ENCODE results near the gene C1orf210.
A peak's percentile ranks its signal among the peaks of the same experiment; 100 is the strongest.

Gene C1orf210

DNA sequence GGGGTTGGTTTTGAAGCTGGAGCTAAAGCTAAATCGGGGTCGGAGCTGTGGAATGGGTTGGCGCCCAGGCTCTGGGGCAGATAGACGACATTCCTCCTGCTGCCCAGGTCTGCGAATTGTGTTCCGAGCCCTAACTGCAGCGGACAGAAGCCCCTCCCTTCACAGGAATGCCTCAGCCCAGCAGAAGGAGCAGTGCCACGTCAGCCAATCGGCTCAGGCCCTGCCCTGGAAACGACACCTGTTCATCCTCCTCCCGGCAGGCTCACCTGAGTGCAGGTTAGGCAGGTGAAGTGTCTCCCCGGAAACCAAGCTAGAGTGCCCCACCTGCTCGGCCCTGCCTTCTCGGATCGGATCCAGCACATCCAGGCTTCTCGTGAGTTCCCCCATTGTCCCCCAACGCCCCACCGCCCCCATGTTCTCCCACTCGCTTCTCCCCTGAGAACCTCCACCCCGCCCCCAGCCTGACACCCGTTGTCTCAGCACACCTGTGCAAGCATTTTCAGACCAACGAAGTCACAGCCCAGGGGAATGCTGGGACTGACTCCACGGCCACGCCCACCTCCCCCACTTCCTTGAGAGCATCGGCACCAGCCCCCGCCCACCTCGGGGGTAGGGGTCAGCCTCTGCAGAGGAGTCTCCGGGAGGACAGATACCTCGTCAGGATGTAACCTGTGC lies 14.8 kb downstream of the C1orf210 start:
- no peak for DNase-seq (ENCODE audit: low read depth)
- no peak for TF ChIP-seq CTCF (IDR thresholded peaks at IDR 0.05; ENCODE audit: control insufficient read depth, insufficient read depth, low read depth, low read length, missing control alignments)
- no peak overlapping the region for H3K4me3 ChIP-seq (ENCODE audit: control insufficient read depth, low read depth, low read length)

- no peak for TF ChIP-seq CTCF (IDR thresholded peaks at IDR 0.05; ENCODE audit: control insufficient read depth, insufficient read depth, low read depth, low read length, missing control alignments)
- DNase-seq (ENCODE audit: low read depth) = no peak
- no peak within 1 kb of the TSS for H3K4me3 ChIP-seq (ENCODE audit: control insufficient read depth, low read depth, low read length)
Observed at GRCh38 chr1:43269627-43270375, 15.6 kb downstream of the C1orf210 start, which contains the start of gene TMEM125. TSS of gene TMEM125 (plus strand) at chr1:43269983. CDS start at chr1:43272723, 2,740 bp downstream.

- no peak overlapping the region for H3K4me3 ChIP-seq (ENCODE audit: control insufficient read depth, low read depth, low read length)
- no peak for DNase-seq (ENCODE audit: low read depth)
- TF ChIP-seq CTCF (IDR thresholded peaks at IDR 0.05; ENCODE audit: control insufficient read depth, insufficient read depth, low read depth, low read length, missing control alignments) = no peak
Observed at GRCh38 chr1:43267818-43268425, 17.5 kb downstream of the C1orf210 start.

DNA sequence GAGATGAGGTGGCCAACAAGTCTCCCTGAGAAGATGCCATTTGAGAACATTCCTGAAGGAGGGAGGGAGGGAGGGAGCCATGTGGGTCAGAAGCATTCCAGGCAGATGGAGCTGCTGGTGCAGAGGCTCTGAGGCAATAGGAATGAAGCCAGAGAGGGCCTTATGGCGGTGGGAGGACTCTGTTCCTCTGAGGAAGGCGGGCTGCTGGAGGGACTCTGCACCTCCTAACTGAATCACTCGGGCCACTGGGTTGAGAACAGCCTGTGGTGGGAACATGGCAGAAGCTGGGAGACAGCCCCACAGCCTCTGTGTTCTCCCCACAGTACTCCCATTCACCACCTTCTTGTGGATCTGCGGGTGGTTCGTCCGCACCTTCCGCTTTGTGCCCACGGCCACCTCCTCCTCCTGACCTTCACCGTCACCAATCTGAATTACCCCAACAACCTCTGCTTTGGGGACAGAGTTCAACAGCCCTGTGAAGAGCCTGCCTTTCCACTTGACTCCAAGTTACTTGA lies 18.0 kb downstream of the C1orf210 start:
- peak; percentile 49 for DNase-seq (ENCODE audit: low read depth)
- TF ChIP-seq CTCF (IDR thresholded peaks at IDR 0.05; ENCODE audit: control insufficient read depth, insufficient read depth, low read depth, low read length, missing control alignments) = no peak
- H3K4me3 ChIP-seq (ENCODE audit: control insufficient read depth, low read depth, low read length) = no peak overlapping the region

GRCh38 chr1:43266881-43267280 lies 18.5 kb downstream of the C1orf210 start:
- no peak for DNase-seq (ENCODE audit: low read depth)
- H3K4me3 ChIP-seq (ENCODE audit: control insufficient read depth, low read depth, low read length) = no peak overlapping the region
- TF ChIP-seq CTCF (IDR thresholded peaks at IDR 0.05; ENCODE audit: control insufficient read depth, insufficient read depth, low read depth, low read length, missing control alignments) = no peak

GRCh38 chr1:43265431-43265830 lies 19.9 kb downstream of the C1orf210 start:
- TF ChIP-seq CTCF (IDR thresholded peaks at IDR 0.05; ENCODE audit: control insufficient read depth, insufficient read depth, low read depth, low read length, missing control alignments) = no peak
- no peak for DNase-seq (ENCODE audit: low read depth)
- H3K4me3 ChIP-seq (ENCODE audit: control insufficient read depth, low read depth, low read length) = no peak overlapping the region

Data from AG09309 (cell line).